Kidney (tissue), 14 donors: ENCODE measurements around the gene COX7B. TPM values are rescaled to one million over a fixed set of nuclear protein-coding genes. Genes with fewer than 3 reads are reported as not detected.
A peak's percentile ranks its signal among the peaks of the same experiment; 100 is the strongest.

Experiments
- DNase-seq, 5 donors: peaks; one replicate each; pipeline ENCODE4 v3.0.0-alpha.2; 2013 to 2020
- FAIRE-seq: peaks from 2 replicates; lab custom pipeline; 2012; peaks lifted over from hg19 to GRCh38; lab: Jason Lieb, UNC
- H3K27ac ChIP-seq, 2 donors: one replicate each; pipeline ENCODE4 v1.7.0; 2013; ENCODE audit warnings: low read depth in 2 of 2, low read length in 2 of 2, inconsistent platforms in 1 of 2
- H3K27me3 ChIP-seq: one replicate; pipeline ENCODE4 v1.7.1; 2013; ENCODE audit warnings: low read length, inconsistent platforms; ENCODE audit not compliant: control insufficient read depth, insufficient read depth
- H3K36me3 ChIP-seq, 3 donors: one replicate each; pipeline versions ENCODE4 v1.7.0 to v1.7.1; 2013; ENCODE audit warnings: low read length in 3 of 3, control low read depth in 1 of 3, inconsistent platforms in 1 of 3; ENCODE audit not compliant: insufficient read depth in 3 of 3, control insufficient read depth in 2 of 3
- H3K4me1 ChIP-seq, 3 donors: one replicate each; pipeline versions ENCODE4 v1.7.0 to v1.7.1; 2013; ENCODE audit warnings: low read length in 3 of 3, inconsistent platforms in 1 of 3, low read depth in 1 of 3; ENCODE audit not compliant: control insufficient read depth in 2 of 3, insufficient read depth in 2 of 3
- H3K4me3 ChIP-seq, 3 donors: one replicate each; pipeline versions ENCODE4 v1.7.0 to v1.8.1; 2013; ENCODE audit warnings: low read length in 3 of 3, control low read depth in 1 of 3, inconsistent platforms in 1 of 3
- H3K9ac ChIP-seq, 3 donors: one replicate each; pipeline versions ENCODE4 v1.7.0 to v1.7.1; 2013; ENCODE audit warnings: low read length in 3 of 3, control low read depth in 1 of 3, inconsistent platforms in 1 of 3
- H3K9me3 ChIP-seq, 3 donors: one replicate each; pipeline versions ENCODE4 v1.7.0 to v1.7.1; 2013; ENCODE audit warnings: low read length in 3 of 3, control low read depth in 1 of 3, inconsistent platforms in 1 of 3; ENCODE audit not compliant: control insufficient read depth in 2 of 3, insufficient read depth in 1 of 3
- intact Hi-C: fragments of 100-400 bp; cut with DNase I; formaldehyde crosslinking; loops from one replicate; pipeline ENCODE4 v1.11.1; 2022
- polyA plus RNA-seq: library from polyadenylated mRNA; stranded (reverse); fragments of 350-450 nt; fragmentation: Illumina TruSeq; extraction: RNeasy Lipid Tissue Mini Kit (QIAGEN cat#74804); gene quantifications from one replicate; pipeline ENCODE4 v1.2.3, GENCODE V29; 2014; ENCODE audit warnings: low read depth, low replicate concordance; ENCODE audit not compliant: insufficient read depth
- total RNA-seq: library from RNA; stranded (reverse); fragmentation: NEBNext Ultra II Directional; extraction: Animal tissue kit (Norgen Biotek cat#: 25700); gene quantifications from one replicate; pipeline ENCODE4 v1.2.1, GENCODE V29; 2021
- TF ChIP-seq, protein P1 (sequence below): IDR thresholded peaks from 3 replicates; pipeline ENCODE4 v1.5.1; 2012; ENCODE audit warnings: mild to moderate bottlenecking, moderate library complexity, borderline replicate concordance; ENCODE audit not compliant: insufficient read depth; ENCODE audit errors: extremely low read depth
- donor health status: control.
- donor health status: control.
- donor health status: control.
- donor health status: control.
- donor health status: control.
- donor health status: DM: yes; HTN: yes; CAD: no.
- donor health status: Normal renal cell carcinoma (clear cell type).

Gene COX7B
- total and polyA plus RNA-seq, 2 donors from 2014 or later, result 233 to 1,977 TPM

DNA sequence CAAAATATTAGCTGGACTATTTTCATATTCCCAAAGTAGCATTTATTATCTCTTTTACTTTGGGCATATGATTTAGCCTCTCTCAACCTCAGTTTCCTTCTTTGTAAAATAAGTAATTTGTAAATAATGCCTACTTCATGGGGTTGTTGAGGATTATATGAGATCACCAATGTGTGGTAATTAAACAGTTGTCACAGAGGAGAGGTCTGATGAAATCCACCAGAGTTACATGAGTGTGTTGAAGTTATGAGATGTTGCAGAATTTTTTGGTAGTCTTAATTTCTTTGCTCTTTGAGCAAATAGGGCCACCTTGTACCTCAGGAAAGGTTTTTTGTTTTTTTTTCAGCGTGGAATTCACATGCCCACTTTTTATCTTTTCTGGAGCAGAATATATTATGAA, 1.4 kb downstream of the COX7B start:
- DNase-seq (no peak), FAIRE-seq (no peak)
- intact Hi-C loops, result no loop called here
- H3K9ac ChIP-seq, result peak overlapping the region; percentile 41 to 100 (median 99)
- no peaks in the 10 kb centered on the region for H3K9me3 ChIP-seq
- peak overlapping the region; percentile 99 to 100 (median 99) for H3K4me3 ChIP-seq
- TF ChIP-seq, protein P1, sequence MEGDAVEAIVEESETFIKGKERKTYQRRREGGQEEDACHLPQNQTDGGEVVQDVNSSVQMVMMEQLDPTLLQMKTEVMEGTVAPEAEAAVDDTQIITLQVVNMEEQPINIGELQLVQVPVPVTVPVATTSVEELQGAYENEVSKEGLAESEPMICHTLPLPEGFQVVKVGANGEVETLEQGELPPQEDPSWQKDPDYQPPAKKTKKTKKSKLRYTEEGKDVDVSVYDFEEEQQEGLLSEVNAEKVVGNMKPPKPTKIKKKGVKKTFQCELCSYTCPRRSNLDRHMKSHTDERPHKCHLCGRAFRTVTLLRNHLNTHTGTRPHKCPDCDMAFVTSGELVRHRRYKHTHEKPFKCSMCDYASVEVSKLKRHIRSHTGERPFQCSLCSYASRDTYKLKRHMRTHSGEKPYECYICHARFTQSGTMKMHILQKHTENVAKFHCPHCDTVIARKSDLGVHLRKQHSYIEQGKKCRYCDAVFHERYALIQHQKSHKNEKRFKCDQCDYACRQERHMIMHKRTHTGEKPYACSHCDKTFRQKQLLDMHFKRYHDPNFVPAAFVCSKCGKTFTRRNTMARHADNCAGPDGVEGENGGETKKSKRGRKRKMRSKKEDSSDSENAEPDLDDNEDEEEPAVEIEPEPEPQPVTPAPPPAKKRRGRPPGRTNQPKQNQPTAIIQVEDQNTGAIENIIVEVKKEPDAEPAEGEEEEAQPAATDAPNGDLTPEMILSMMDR, result no peak
- no peaks in the 10 kb centered on the region for H3K4me1 ChIP-seq
- no peaks in the 10 kb centered on the region for H3K27me3 ChIP-seq
- H3K27ac ChIP-seq, result peak overlapping the region; percentile 88 to 93
- H3K36me3 ChIP-seq, result peaks cover 0 to 13% (median 0%) of the 10 kb centered on the region in 3 donors

DNA sequence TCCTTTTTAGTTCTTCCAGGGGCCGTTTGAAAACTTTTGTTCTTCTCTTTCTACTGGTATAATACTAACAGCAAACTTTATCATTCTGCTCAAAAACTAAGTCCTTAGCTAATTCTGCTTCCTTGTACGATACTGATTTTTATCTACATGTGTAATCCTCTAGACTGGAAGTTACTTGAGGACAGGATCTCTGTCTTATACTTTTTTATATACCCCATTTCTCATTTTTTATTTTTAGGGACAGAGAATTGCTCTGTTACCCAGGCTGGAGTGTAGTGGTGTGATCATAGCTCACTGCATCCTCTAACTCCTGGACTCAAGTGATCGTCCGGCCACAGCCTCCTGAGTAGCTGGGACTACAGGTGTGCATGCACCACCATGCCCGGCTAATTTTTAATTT, 2.2 kb downstream of the COX7B start:
- no peak for DNase-seq
- peaks cover 0 to 13% (median 0%) of the 10 kb centered on the region in 3 donors for H3K36me3 ChIP-seq
- H3K27ac ChIP-seq, result no peak overlapping the region
- no peaks in the 10 kb centered on the region for H3K27me3 ChIP-seq
- no peaks in the 10 kb centered on the region for H3K9me3 ChIP-seq
- TF ChIP-seq, protein P1, result no peak
- H3K9ac ChIP-seq, result no peak overlapping the region
- intact Hi-C loops, result no loop called here
- no peak for FAIRE-seq
- H3K4me3 ChIP-seq, result peak overlapping the region in 2 of 3 donors; percentile 99
- H3K4me1 ChIP-seq, result no peaks in the 10 kb centered on the region

DNA sequence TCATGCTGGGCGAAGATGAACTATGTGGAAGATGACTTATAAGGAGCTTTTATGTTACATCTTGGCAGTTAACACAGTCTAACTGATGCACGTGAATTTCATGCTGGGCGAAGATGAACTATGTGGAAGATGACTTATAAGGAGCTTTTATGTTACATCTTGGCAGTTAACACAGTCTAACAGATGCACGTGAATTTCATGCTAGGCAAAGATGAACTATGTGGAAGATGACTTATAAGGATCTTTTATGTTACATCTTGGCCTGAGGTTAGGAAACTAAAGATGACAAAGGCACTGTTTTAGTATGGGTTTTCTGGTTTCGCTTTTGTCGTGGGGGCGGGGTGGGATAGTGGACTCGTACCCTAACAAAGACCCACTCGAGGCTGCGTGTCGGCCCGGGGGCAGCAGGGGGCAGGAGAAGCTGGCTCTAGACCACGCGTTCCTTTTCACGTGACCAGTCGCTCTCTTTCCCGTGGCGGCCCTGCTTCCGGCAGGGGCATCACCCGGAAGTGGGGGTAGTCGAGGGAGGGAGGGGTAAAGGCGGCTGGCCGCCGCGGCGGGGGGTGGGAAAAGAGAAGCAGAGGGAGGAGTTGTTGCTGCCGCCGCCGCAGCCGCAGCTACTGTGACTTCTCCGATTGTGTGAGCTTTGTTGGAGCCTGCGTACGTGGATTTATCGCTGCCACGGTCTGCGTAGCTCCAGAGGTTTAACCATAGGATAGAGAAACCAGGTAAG, 11.0 kb downstream of the COX7B start, which contains the start of gene ATP7A:
Gene ATP7A (plus strand): TSS at position 586 of the 733 bp plus-strand sequence. CDS start 60,949 bp downstream, outside the sequence.
- Histone ChIP-seq H3K4me3 (peak within 1 kb of the TSS; percentile 94 to 97 (median 96)), H3K36me3 (no peaks in the 10 kb centered on the region), H3K27me3 (no peaks in the 10 kb centered on the region), H3K4me1 (no peaks in the 10 kb centered on the region), H3K9ac (peak within 1 kb of the TSS; percentile 89 to 98 (median 92)), H3K9me3 (no peaks in the 10 kb centered on the region), H3K27ac (peak within 1 kb of the TSS; percentile 76 to 86)
- intact Hi-C loops, result no loop called here
- peak; percentile 92 to 96 (median 94) for DNase-seq
- TF ChIP-seq, protein P1, result peak; percentile 47
- FAIRE-seq, result no peak
